GM21447 (cell line): ENCODE measurements around the gene ALG11.

Experiments
- ATAC-seq: cut with Tn5 transposase; IDR thresholded peaks from one replicate; pipeline ENCODE4 v1.9.1; 2021; ENCODE audit not compliant: unreplicated experiment

Gene ALG11

GRCh38 chr13:51997186-51997585, 15.0 kb upstream of the ALG11 start:
- ATAC-seq: no peak

DNA sequence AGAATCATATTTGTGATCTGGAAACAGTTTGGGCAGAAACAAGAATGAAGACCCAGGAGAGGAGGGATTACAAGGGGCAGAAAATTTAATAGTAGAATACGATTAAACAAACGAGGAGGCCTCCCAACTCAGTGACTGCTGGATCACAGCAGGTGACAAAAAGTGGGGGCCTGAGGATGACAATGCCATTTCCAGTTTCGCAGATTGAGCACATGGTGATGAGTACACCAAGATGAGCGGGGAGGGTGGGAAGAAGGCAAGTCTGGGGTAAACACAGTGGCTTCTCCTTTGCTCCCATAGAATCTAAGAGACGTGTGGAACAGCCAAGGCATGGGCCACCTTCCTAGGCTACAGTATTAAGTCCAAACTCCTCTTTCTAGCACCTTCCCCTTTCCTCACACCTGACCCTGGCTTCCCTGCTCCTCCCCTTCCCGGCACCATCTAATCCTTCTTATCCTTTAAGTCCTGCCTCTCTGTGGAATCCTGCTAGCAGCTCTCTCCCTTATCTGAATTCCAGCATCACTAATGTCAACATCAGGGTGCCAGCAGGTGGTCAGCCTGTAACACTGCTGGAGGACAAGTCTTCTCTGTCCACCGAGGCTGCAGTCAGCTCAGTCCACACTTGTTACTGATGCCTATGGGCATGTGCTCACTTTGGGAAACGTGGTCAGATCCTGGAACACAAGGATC, 14.4 kb upstream of the ALG11 start:
- no peak for ATAC-seq

GRCh38 chr13:51998723-51999509, 13.3 kb upstream of the ALG11 start:
- no peak for ATAC-seq

- no peak for ATAC-seq
Observed at GRCh38 chr13:51999510-51999911, 12.7 kb upstream of the ALG11 start.

GRCh38 chr13:51999921-52000320, 12.3 kb upstream of the ALG11 start:
- ATAC-seq: no peak

GRCh38 chr13:52001120-52001731, 11.0 kb upstream of the ALG11 start:
- ATAC-seq: peak; percentile 89

- ATAC-seq: no peak
Observed at GRCh38 chr13:52002361-52002760, 9.8 kb upstream of the ALG11 start.

GRCh38 chr13:52003541-52003940, 8.7 kb upstream of the ALG11 start:
- no peak for ATAC-seq

DNA sequence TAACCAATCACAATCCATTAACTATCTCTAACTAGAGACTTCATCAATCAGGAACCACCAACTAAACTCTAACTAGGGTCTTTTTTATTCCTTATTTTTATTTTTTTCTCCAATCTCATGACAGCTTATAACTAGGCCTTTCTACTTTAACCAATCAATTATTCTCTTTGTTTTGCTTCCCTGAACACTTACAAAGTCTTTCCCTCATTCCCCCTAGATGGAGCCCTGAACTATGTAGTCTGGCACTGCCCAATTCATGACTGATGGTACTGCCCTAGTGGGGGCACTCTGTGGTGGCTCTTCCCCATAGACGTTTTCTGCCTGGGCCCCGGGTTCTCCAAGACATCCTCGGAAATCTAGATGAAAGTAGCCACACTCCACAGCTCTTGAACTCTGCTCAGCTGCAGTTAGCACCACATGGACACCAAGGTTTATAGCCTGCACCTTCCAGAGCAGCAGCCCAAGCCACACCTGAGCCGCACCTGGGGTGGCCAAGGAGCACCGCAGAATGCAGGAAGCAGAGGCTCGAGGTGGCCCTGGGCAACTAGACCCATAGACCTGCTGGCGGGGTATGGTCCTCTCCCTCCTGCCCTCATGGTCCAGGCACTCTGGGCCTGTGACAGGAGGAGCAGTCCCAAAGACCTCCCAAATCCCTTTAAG, 7.6 kb upstream of the ALG11 start:
- ATAC-seq: no peak

GRCh38 chr13:52005841-52006522, 6.2 kb upstream of the ALG11 start:
- ATAC-seq: no peak

- ATAC-seq: no peak
Observed at GRCh38 chr13:52006523-52007245, 5.5 kb upstream of the ALG11 start.

- ATAC-seq: no peak
Observed at GRCh38 chr13:52009946-52010345, 2.3 kb upstream of the ALG11 start.

GRCh38 chr13:52010890-52011631, 1.1 kb upstream of the ALG11 start, which contains the start of gene ATP7B:
Gene ATP7B, minus strand, starts transcription at chr13:52011450. Its CDS starts 113 bp downstream, at chr13:52011337.
- peak; percentile 8 for ATAC-seq

GRCh38 chr13:52012512-52012836, 276 bp downstream of the ALG11 start:
- no peak for ATAC-seq

DNA sequence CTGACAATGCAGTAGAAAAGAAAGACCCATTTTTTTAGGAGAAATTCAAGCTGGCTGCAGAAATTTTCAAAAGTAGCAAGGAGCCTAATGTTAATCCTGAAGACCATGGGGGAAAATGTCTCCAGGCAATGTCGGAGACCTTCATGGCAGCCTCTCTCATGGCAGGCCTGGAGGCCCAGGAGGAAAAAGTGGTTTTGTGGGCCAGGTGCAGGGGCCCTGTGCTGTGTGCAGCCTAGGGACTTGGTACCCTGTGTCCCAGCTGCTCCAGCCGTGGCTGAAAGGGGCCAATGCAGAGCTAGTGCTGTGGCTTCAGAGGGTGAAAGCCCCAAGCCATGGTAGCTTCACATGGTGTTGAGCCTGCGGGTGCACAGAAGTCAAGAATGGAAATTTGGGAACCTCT, 4.1 kb downstream of the ALG11 start:
- ATAC-seq: no peak

DNA sequence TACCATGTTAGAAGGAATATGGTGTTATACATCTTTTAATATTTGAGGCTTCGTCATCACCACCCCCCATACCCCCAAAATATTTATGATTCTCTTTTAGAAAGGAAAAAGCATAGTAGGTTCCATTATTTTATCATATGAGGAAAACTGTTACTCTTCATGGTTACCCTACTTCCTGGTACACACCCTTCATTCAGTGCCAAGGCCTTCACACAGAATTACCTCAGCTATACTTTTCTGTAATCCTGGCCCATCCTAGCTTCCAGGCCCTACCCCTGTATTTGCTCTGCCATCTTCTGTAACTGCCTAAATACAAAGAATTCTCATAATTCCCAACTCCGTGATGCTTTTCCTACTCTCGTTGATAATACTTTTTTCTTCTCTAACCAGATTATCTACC, 8.0 kb downstream of the ALG11 start:
- ATAC-seq: no peak

- ATAC-seq: no peak
Observed at GRCh38 chr13:52022356-52022755, 10.2 kb downstream of the ALG11 start.

DNA sequence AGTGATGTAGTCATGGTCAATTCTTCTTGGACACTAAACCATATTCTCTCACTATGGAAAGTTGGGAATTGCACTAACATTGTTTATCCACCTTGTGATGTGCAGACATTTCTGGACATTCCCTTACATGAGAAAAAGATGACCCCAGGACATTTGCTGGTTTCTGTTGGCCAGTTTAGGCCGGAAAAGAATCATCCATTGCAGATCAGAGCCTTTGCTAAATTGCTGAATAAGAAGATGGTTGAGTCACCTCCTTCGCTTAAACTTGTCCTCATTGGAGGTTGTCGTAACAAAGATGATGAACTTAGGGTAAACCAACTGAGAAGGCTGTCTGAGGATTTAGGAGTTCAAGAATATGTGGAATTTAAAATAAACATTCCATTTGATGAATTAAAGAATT, 12.3 kb downstream of the ALG11 start, which contains the start of gene UTP14C:
Gene UTP14C, plus strand, starts transcription at position 211 of the 400 bp plus-strand sequence. CDS start 4,114 bp downstream, outside the sequence.
- ATAC-seq: no peak

- no peak for ATAC-seq
Observed at GRCh38 chr13:52025475-52026245, 13.5 kb downstream of the ALG11 start.
